PC-3 (cell line): ENCODE measurements around the gene CIZ1.

Source experiments
- CTCF ChIP-seq: fragments of 300-600 bp; sonication (generic); conservative IDR thresholded peaks from 2 replicates; pipeline ENCODE4 v1.5.1; 2017; ENCODE audit warnings: antibody characterized with exemption, low read depth, mild to moderate bottlenecking, low read length
- EZH2 ChIP-seq: fragments of 300-600 bp; sonication (generic); IDR thresholded peaks from one replicate; pipeline ENCODE4 v1.6.1; 2017; ENCODE audit warnings: antibody characterized with exemption, mild to moderate bottlenecking, low read length; ENCODE audit not compliant: unreplicated experiment
- EZH2phosphoT487 ChIP-seq: fragments of 300-600 bp; sonication (generic); IDR thresholded peaks from 2 replicates; pipeline ENCODE4 v1.6.1; 2018; ENCODE audit warnings: mild to moderate bottlenecking, antibody characterized with exemption, low read length, borderline replicate concordance

GRCh38 chr9:128180447-128180846 lies 10.9 kb downstream of the CIZ1 start:
- TF ChIP-seq CTCF: no peak
- no peak for TF ChIP-seq EZH2phosphoT487
- TF ChIP-seq EZH2: no peak
